ENCODE results near the gene S100P. TPM values are rescaled to one million over a fixed set of nuclear protein-coding genes. Genes with fewer than 3 reads are reported as not detected.

The S100P gene
- total RNA-seq, 2 donors from 2014 or later = 0.35 TPM; not detected in 1

GRCh38 chr4:6694177-6694901, 661 bp downstream of the S100P start:
- peaks cover 0 to 29% of the 10 kb centered on the region in 2 donors for H3K4me1 ChIP-seq
- no peak overlapping the region for H3K27ac ChIP-seq
- H3K36me3 ChIP-seq = no peaks in the 10 kb centered on the region
- H3K4me3 ChIP-seq = no peak overlapping the region
- no peaks in the 10 kb centered on the region for H3K27me3 ChIP-seq
- no peaks in the 10 kb centered on the region for H3K9me3 ChIP-seq
- no peak for DNase-seq (ENCODE audit: low spot score)
- no peak for TF ChIP-seq CTCF (IDR thresholded peaks at IDR 0.05)

- no peak for DNase-seq (ENCODE audit: low spot score)
- H3K4me3 ChIP-seq = no peak overlapping the region
- TF ChIP-seq CTCF (IDR thresholded peaks at IDR 0.05) = no peak
- no peaks in the 10 kb centered on the region for H3K9me3 ChIP-seq
- peak overlapping the region; percentile 49 to 62 for H3K27ac ChIP-seq
- H3K36me3 ChIP-seq = peaks cover 7% of the 10 kb centered on the region
- peaks cover 0 to 29% of the 10 kb centered on the region in 2 donors for H3K4me1 ChIP-seq
- H3K27me3 ChIP-seq = no peaks in the 10 kb centered on the region
Observed at GRCh38 chr4:6695660-6696610, 2.3 kb downstream of the S100P start.

- peak overlapping the region; percentile 49 to 62 for H3K27ac ChIP-seq
- no peaks in the 10 kb centered on the region for H3K9me3 ChIP-seq
- H3K4me1 ChIP-seq = peaks cover 0 to 29% of the 10 kb centered on the region in 2 donors
- H3K27me3 ChIP-seq = no peaks in the 10 kb centered on the region
- no peak overlapping the region for H3K4me3 ChIP-seq
- TF ChIP-seq CTCF (IDR thresholded peaks at IDR 0.05) = no peak
- H3K36me3 ChIP-seq = peaks cover 7% of the 10 kb centered on the region
- DNase-seq (ENCODE audit: low spot score) = no peak
Observed at GRCh38 chr4:6696611-6697010, 2.9 kb downstream of the S100P start.

GRCh38 chr4:6697131-6697530, 3.5 kb downstream of the S100P start:
- peaks cover 7% of the 10 kb centered on the region for H3K36me3 ChIP-seq
- peaks cover 0 to 29% of the 10 kb centered on the region in 2 donors for H3K4me1 ChIP-seq
- TF ChIP-seq CTCF (IDR thresholded peaks at IDR 0.05) = no peak
- no peaks in the 10 kb centered on the region for H3K27me3 ChIP-seq
- no peak overlapping the region for H3K4me3 ChIP-seq
- no peak for DNase-seq (ENCODE audit: low spot score)
- H3K27ac ChIP-seq = peak overlapping the region; percentile 49 to 62
- H3K9me3 ChIP-seq = no peaks in the 10 kb centered on the region

GRCh38 chr4:6699388-6699787, 5.7 kb downstream of the S100P start:
- no peaks in the 10 kb centered on the region for H3K27me3 ChIP-seq
- H3K9me3 ChIP-seq = no peaks in the 10 kb centered on the region
- H3K36me3 ChIP-seq = peaks cover 17% of the 10 kb centered on the region
- DNase-seq (ENCODE audit: low spot score) = no peak
- TF ChIP-seq CTCF (IDR thresholded peaks at IDR 0.05) = no peak
- H3K27ac ChIP-seq = no peak overlapping the region
- no peak overlapping the region for H3K4me3 ChIP-seq
- peaks cover 0 to 36% of the 10 kb centered on the region in 2 donors for H3K4me1 ChIP-seq
